Measurements from ENCODE around the gene TENT4A.

The TENT4A gene

DNA sequence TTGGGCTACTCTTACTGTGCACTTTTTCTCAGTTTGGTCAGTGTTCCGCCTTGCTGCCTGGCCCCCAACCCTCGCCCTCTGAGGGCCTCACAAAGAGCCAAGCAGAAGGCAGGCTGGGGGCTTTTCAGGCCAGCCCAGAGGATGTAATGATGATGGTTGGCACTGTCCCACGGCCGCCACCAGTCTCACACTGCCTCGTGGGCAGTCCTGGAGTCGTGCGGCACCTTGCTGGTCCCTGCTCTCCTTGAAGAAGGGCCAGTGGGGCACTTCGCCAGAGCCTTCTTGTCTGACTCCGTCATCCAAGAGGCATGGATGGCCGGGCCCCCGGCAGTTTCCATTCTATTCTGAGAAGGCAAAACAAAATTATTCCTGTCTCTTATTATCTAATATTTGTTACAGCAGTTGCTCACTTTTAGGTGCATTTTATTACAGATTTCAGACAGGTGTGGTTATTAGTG lies 21.0 kb downstream of the TENT4A start:
- DNase-seq = no peak

DNA sequence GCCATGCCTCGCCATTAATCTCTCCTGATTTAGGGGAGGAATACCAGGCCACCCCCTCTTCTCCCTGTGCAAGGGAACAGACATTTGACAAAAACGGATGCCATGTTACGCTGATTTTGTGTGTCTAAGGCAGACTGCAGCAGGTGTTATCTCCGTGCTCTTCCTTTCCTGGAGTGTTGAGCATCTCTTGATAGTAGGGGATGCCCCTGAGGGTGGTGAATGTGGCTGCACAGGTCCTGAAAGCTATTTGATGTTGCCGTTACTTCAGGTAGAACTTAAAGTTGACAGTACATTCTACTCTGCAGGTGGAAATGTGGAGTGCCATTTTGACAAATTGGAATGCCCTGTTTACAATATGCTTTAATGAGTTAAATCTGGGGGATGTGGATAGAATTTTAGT lies 21.5 kb downstream of the TENT4A start:
- DNase-seq = no peak

- DNase-seq = no peak
Observed at GRCh38 chr5:6736106-6736505, 22.9 kb downstream of the TENT4A start.

DNA sequence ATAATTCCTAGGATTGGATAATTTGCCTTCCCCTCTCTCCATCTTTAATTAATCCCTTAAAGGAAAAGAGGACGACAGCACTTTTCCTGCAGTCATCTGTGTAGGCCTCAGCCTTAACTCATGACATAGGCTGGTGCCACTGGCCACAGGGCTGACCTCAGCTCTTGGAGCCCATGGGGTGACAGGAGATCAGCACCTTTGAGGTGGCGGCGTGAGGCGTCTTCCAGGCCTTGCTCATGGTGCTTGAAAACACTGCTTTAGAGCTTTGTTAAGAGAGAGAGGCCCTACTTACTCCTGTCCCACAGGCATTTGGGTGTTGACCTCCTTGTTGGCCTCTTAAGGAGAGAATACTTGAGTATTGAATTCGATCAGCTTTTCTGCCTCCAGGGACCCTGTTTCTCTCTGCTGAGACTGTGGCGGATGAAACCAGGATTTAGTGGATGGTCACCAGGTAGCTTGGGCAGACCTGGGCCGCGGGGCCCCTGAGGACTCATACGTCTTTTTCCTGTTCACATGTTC lies 23.4 kb downstream of the TENT4A start:
- DNase-seq = no peak

GRCh38 chr5:6737043-6737941 lies 24.1 kb downstream of the TENT4A start:
- no peak for DNase-seq

GRCh38 chr5:6739603-6740002 lies 26.4 kb downstream of the TENT4A start:
- DNase-seq = no peak

- DNase-seq = no peak
Observed at GRCh38 chr5:6740586-6741150, 27.4 kb downstream of the TENT4A start.

DNA sequence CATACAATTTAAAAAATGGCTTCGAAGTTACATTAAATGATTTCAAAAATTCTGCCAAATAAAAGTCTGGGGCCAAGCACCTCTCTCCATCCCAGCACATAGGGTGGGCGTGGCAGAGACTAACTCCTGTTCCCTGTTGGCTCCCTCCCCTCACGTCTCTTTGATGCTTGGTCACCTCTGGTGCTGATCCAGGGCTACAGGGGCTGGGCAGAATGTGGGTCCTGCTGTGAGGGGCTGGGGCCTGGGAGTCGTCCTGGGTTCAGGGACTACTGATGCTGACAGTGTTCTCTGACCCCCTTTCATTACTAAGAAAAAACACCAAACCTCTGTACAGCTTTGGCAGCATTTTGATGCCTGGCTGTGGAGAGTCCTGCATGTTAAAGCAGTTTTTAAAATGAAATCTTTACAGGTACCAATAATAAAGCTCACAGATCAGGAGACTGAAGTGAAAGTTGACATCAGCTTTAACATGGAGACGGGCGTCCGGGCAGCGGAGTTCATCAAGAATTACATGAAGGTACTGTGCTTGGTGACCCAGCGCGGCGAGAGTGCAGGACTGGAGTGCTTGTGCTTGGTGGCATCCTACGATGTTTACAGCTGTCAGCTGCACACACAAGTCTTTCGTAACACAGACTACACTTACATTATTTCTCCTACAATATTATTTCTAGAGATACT lies 29.0 kb downstream of the TENT4A start:
- no peak for DNase-seq

GRCh38 chr5:6743161-6743560 lies 29.9 kb downstream of the TENT4A start:
- no peak for DNase-seq

- no peak for DNase-seq
Observed at GRCh38 chr5:6744841-6745705, 31.8 kb downstream of the TENT4A start.

GRCh38 chr5:6745706-6746222 lies 32.5 kb downstream of the TENT4A start:
- peak; percentile 53 for DNase-seq

- no peak for DNase-seq
Observed at GRCh38 chr5:6746244-6746643, 33.0 kb downstream of the TENT4A start.

- DNase-seq = no peak
Observed at GRCh38 chr5:6747103-6747502, 33.9 kb downstream of the TENT4A start.

- DNase-seq = no peak
Observed at GRCh38 chr5:6748142-6748541, 34.9 kb downstream of the TENT4A start.

GRCh38 chr5:6749026-6749716 lies 35.9 kb downstream of the TENT4A start:
- no peak for DNase-seq

GRCh38 chr5:6750142-6750840 lies 37.1 kb downstream of the TENT4A start:
- DNase-seq = no peak

DNA sequence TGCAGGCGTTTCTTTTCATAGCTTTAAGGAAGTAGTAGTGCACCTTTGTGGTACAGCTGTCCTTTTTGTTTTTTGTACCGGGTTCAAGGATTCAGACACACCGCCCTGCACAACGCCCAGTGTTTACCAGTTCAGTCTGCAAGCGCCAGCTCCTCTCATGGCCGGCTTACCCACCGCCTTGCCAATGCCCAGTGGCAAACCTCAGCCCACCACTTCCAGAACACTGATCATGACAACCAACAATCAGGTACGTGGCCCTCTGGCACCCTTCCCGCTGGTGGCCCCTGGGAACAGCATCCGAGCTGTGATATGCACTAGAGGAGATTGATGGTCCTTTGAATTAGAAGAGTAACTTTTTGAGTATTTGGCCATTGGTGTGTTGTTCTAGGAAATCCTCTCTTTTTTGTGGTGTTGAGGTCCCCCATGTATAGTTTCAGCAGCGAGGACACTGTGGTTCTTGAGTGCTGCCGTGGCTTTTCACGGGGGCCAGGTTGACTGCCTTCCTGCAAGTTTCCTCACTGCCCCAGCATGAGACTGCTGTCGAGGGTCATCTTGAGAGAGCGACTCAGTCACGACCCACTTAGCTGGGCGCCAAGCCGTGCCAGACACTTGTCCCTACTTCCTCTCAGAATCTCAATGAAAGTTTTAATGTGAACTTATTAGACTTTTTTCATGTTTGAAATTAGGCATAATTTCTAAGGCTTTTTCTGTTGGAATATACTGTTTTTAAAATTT lies 37.9 kb downstream of the TENT4A start:
- DNase-seq = no peak

- DNase-seq = no peak
Observed at GRCh38 chr5:6752236-6752635, 39.0 kb downstream of the TENT4A start.

DNA sequence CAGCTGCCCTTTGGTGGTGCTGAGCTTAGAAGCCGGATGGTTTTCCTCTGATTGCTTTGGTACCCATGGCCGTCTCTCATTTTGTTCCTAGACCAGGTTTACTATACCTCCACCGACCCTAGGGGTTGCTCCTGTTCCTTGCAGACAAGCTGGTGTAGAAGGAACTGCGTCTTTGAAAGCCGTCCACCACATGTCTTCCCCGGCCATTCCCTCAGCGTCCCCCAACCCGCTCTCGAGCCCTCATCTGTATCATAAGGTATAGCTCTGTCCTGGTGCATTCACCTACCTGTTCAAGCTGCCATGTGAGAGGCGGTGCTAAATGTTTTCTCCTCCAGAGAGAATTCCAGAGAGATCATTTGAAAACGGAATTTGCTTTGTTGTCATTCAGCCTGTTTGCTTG lies 39.5 kb downstream of the TENT4A start:
- DNase-seq = no peak

- no peak for DNase-seq
Observed at GRCh38 chr5:6753851-6754250, 40.6 kb downstream of the TENT4A start.

Data from CD4-positive, alpha-beta T cell treated with Interleukin-4 for 4 hours (primary cell).